NCI-H524 treated with DMSO at 0.1 percent for 48 hours (cell line): ENCODE measurements around the gene ETV6.

ENCODE experiments used
- DNase-seq: peaks from one replicate; lab custom pipeline; 2025; lab: John Stamatoyannopoulos, UW

Gene ETV6

GRCh38 chr12:11804130-11804529, 154.7 kb downstream of the ETV6 start:
- no peak for DNase-seq

DNA sequence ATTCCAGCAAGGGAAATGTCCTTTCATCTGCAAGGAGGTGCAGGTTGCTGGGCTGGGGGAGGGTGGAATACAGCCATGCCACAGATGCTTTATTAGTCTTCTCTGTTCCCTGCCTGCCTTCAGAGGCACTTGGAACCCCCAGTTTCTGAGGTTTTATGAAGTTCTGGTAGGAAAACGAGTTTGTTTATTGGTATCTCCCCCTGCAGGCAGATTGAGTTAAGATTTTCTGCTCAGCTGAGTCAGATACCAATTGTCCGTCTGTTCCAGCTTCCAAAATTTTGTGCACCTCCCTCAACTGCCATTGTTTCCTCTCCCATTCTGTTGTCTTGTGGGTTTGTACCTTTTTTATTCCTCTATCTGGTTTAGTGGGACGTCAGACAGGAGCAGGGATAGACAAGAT, 155.6 kb downstream of the ETV6 start:
- no peak for DNase-seq

DNA sequence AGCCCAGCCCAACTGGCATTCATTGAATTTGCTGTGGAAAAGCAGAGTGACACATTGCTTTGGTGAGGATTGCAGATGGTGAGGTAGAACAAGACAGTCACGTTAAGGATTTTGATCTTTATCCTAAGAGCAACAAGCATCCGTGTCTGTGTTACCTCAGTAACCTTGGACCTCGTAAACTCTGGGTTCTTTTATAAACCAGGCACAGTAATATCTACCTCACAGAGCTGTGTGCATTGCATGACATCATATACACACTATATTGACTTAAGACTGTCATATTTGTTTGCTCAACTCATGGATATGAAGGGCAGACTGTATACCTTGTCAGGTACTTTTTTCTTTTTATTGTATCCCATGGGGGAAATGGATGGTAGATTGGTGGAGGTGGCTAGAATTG, 156.2 kb downstream of the ETV6 start:
- DNase-seq: no peak

- DNase-seq: no peak
Measured at GRCh38 chr12:11807458-11807857, 158.0 kb downstream of the ETV6 start.

GRCh38 chr12:11808931-11809330, 159.5 kb downstream of the ETV6 start:
- no peak for DNase-seq

- no peak for DNase-seq
Measured at GRCh38 chr12:11810206-11810545, 160.7 kb downstream of the ETV6 start.

DNA sequence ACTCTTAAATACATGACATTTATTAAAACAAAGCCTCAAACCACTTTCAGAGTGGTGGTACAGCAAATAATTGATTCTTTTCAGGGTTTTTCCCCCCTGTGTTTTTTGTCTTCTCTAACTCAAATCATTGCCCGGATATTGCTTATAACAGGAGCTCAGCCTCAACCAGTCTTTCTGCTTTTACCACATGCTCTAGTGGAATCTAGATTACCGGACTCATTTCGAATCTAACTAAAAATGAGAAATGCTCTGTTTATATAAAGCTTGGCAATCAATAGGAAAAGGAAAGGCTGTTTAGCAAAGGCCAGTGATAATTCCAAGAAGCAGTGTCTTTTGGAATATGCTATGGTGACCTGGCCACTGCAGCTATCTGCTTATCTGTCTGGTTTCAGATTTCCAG, 161.5 kb downstream of the ETV6 start:
- no peak for DNase-seq

- no peak for DNase-seq
Measured at GRCh38 chr12:11812241-11812585, 162.7 kb downstream of the ETV6 start.

- no peak for DNase-seq
Measured at GRCh38 chr12:11812586-11813437, 163.3 kb downstream of the ETV6 start.

- DNase-seq: no peak
Measured at GRCh38 chr12:11813438-11813813, 164.0 kb downstream of the ETV6 start.

DNA sequence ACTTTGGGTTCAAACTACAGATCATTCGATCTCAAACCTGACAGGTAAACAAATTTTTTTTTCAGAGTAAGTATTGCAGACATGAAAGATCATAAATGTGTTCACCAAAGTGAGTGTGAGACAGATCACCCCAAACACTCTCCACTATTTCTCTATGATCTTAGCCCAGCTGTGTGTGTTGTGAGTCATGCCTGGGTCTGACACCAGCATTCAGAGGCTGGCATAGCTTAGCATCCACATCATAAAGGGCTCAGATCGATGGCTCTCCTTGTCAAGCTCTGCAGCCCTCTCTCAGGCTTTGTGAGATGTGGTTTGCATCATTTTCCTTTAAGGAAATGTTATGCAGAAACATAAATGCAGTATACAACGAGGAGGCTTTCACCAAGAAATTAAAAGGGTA, 164.9 kb downstream of the ETV6 start:
- DNase-seq: no peak

DNA sequence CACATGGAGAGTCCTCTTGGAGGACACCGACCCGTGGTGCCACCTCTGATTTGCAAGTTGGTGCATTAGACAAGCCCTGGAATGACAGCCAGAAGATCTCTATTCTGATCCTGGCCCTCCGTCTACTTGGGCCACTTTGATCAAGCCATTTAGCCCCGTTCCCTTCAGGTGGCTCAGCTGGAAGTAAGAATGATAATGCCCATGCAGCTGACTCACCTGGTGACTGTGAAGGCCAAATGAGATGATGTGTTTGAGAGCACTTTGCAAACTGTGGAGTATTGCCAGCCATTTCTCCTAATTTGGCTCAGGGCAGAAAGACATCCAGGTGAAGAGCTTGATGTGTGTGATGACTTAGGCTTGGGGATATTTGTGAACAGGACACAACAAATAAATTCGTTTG, 165.9 kb downstream of the ETV6 start:
- no peak for DNase-seq

- DNase-seq: no peak
Measured at GRCh38 chr12:11819643-11820042, 170.2 kb downstream of the ETV6 start.

DNA sequence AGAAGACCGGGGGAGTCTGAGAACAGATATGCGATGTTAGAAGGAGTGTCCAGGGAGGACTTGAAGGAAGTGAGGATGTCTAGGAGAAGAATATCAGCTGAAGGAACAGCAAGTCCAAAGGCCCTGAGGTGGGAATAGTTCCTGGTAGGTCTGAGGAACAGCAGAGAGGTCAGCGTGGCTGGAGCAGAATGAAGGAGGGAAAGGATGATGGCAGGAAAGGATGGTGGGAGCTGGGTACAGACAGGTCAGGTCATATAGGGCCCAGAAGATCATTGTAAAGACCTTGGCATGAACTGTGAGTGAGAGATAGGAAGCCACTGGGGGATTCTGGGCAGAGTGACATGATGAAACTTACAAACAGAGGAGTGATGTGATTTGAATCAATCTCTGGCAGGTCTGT, 171.0 kb downstream of the ETV6 start:
- DNase-seq: no peak

GRCh38 chr12:11821386-11822080, 172.1 kb downstream of the ETV6 start:
- no peak for DNase-seq

GRCh38 chr12:11822081-11822834, 172.8 kb downstream of the ETV6 start:
- peak; percentile 20 for DNase-seq

GRCh38 chr12:11823043-11823442, 173.6 kb downstream of the ETV6 start:
- no peak for DNase-seq

DNA sequence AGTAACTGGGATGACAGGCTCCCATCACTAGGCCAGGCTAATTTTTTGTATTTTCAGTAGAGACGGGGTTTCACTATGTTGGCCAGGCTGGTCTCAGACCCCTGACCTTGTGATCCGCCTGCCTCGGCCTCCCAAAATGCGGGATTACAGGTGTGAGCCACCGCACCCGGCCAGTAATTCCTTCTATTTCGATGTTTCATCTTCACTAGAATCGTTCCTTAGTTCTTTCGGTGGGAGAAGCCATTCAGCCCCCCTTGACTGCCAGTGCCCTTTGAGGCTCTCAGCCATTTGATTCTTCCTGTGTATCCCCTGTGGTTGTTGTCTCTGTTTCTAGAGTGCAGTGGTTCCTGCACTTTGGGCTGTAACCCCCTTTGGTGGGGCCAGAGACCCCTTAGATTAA, 174.1 kb downstream of the ETV6 start:
- no peak for DNase-seq

- no peak for DNase-seq
Measured at GRCh38 chr12:11824069-11824468, 174.6 kb downstream of the ETV6 start.

GRCh38 chr12:11824736-11825135, 175.3 kb downstream of the ETV6 start:
- no peak for DNase-seq

GRCh38 chr12:11825278-11825677, 175.8 kb downstream of the ETV6 start:
- DNase-seq: no peak

DNA sequence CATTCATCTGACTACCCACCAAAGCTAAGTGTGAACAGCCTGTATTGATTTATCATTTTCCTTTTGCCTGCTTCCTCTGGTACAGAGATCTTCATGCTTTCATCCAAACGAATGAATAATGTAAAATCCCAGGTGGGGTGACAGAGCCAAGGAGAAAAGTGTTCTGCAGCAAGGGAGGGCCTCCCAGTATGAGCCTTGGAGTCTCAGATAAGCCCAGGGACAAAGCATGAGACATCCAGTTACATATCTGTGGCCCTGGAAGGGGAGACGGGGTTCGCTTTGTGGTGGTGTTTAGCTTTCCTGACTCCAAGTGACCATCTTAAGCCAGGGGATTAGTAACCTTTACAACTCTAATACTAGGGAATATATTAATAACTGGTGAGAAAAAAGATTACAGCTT, 177.1 kb downstream of the ETV6 start:
- no peak for DNase-seq
